Measurements from ENCODE around the gene PLEKHN1.

Gene PLEKHN1

GRCh38 chr1:928825-929661 lies 37.2 kb upstream of the PLEKHN1 start:
- H3K4me3 ChIP-seq (ENCODE audit: low read depth, low read length): no peak overlapping the region

GRCh38 chr1:929712-930632 lies 36.3 kb upstream of the PLEKHN1 start:
- H3K27me3 ChIP-seq (replicated peaks): peaks cover 47% of the 10 kb centered on the region
- no peak overlapping the region for H3K4me3 ChIP-seq (ENCODE audit: low read depth, low read length)
- no peak overlapping the region for H3K27ac ChIP-seq
- DNase-seq: no peak
- no peak for TF ChIP-seq CTCF (IDR thresholded peaks at IDR 0.05; ENCODE audit: low read depth, low read length, missing control alignments)
- in situ Hi-C loops (cut with HindIII; ENCODE audit: low pct_ligation_motif_present, low sequenced_read_pairs): no loop called here
- H3K36me3 ChIP-seq (replicated peaks): no peaks in the 10 kb centered on the region

More at GRCh38 chr1:928825-929661, 37.2 kb upstream of the PLEKHN1 start:
- no peak for DNase-seq
- peak; percentile 7 for TF ChIP-seq CTCF (IDR thresholded peaks at IDR 0.05; ENCODE audit: low read depth, low read length, missing control alignments)
- no peak overlapping the region for H3K27ac ChIP-seq
- H3K27me3 ChIP-seq (replicated peaks): peaks cover 53% of the 10 kb centered on the region
- H3K36me3 ChIP-seq (replicated peaks): no peaks in the 10 kb centered on the region
- in situ Hi-C loops (cut with HindIII; ENCODE audit: low pct_ligation_motif_present, low sequenced_read_pairs): no loop called here

GRCh38 chr1:930633-931138 lies 35.6 kb upstream of the PLEKHN1 start:
- Histone ChIP-seq H3K4me3 (ENCODE audit: low read depth, low read length) (no peak overlapping the region), H3K27ac (no peak overlapping the region), H3K27me3 (replicated peaks) (peaks cover 49% of the 10 kb centered on the region), H3K36me3 (replicated peaks) (no peaks in the 10 kb centered on the region)
- in situ Hi-C loops (cut with HindIII; ENCODE audit: low pct_ligation_motif_present, low sequenced_read_pairs): no loop called here
- no peak for DNase-seq
- TF ChIP-seq CTCF (IDR thresholded peaks at IDR 0.05; ENCODE audit: low read depth, low read length, missing control alignments): no peak

GRCh38 chr1:931380-932172 lies 34.7 kb upstream of the PLEKHN1 start:
- Histone ChIP-seq H3K27ac (no peak overlapping the region), H3K27me3 (replicated peaks) (peaks cover 47% of the 10 kb centered on the region), H3K36me3 (replicated peaks) (no peaks in the 10 kb centered on the region), H3K4me3 (ENCODE audit: low read depth, low read length) (no peak overlapping the region)
- peak; percentile 20 for TF ChIP-seq CTCF (IDR thresholded peaks at IDR 0.05; ENCODE audit: low read depth, low read length, missing control alignments)
- in situ Hi-C loops (cut with HindIII; ENCODE audit: low pct_ligation_motif_present, low sequenced_read_pairs): no loop called here
- no peak for DNase-seq

- H3K27me3 ChIP-seq (replicated peaks): peaks cover 42% of the 10 kb centered on the region
- no peak for TF ChIP-seq CTCF (IDR thresholded peaks at IDR 0.05; ENCODE audit: low read depth, low read length, missing control alignments)
These were observed 34.1 kb upstream of the PLEKHN1 start for GRCh38 chr1:932173-932510.

More at GRCh38 chr1:932173-932510, 34.1 kb upstream of the PLEKHN1 start:
- no peaks in the 10 kb centered on the region for H3K36me3 ChIP-seq (replicated peaks)
- no peak overlapping the region for H3K4me3 ChIP-seq (ENCODE audit: low read depth, low read length)
- in situ Hi-C loops (cut with HindIII; ENCODE audit: low pct_ligation_motif_present, low sequenced_read_pairs): no loop called here
- DNase-seq: no peak
- H3K27ac ChIP-seq: no peak overlapping the region
